LNCaP clone FGC (cell line): ENCODE results near the gene LARGE1.

ENCODE experiments used
- DNase-seq: peaks from one replicate; pipeline ENCODE4 v3.0.0-alpha.2; 2011; ENCODE audit warnings: low read depth
- H3K4me3 ChIP-seq: 2 replicates; pipeline ENCODE4 v1.5.1; 2011; ENCODE audit warnings: mild to moderate bottlenecking, low read depth, low read length, control low read depth
- TF ChIP-seq, protein P1 (sequence below): IDR thresholded peaks from 2 replicates; pipeline ENCODE4 v1.5.1; 2012; ENCODE audit warnings: mild to moderate bottlenecking; ENCODE audit not compliant: control insufficient read depth, insufficient read depth; ENCODE audit errors: extremely low read depth

The LARGE1 gene

DNA sequence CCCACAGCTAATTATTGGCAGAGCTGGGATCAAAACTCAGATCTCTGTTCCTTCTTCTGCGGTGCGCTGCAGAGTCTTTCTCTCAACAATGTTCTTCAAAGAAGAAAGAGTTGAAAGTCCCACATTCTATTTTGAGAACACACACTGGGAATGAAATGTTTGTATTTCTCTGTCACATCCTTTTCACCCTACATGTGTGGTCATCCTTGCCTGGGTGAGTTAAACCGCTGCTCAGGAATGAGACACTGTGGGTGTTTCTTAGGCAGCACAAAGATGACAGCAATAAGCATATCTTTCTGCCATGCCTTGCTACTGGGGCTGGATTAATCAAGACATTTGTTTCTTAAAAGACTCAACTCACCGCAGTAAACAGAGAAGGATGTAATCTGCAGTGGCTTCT is 222.6 kb downstream of the LARGE1 start:
- TF ChIP-seq, protein P1, sequence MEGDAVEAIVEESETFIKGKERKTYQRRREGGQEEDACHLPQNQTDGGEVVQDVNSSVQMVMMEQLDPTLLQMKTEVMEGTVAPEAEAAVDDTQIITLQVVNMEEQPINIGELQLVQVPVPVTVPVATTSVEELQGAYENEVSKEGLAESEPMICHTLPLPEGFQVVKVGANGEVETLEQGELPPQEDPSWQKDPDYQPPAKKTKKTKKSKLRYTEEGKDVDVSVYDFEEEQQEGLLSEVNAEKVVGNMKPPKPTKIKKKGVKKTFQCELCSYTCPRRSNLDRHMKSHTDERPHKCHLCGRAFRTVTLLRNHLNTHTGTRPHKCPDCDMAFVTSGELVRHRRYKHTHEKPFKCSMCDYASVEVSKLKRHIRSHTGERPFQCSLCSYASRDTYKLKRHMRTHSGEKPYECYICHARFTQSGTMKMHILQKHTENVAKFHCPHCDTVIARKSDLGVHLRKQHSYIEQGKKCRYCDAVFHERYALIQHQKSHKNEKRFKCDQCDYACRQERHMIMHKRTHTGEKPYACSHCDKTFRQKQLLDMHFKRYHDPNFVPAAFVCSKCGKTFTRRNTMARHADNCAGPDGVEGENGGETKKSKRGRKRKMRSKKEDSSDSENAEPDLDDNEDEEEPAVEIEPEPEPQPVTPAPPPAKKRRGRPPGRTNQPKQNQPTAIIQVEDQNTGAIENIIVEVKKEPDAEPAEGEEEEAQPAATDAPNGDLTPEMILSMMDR = no peak
- DNase-seq = no peak
- H3K4me3 ChIP-seq = no peak overlapping the region

DNA sequence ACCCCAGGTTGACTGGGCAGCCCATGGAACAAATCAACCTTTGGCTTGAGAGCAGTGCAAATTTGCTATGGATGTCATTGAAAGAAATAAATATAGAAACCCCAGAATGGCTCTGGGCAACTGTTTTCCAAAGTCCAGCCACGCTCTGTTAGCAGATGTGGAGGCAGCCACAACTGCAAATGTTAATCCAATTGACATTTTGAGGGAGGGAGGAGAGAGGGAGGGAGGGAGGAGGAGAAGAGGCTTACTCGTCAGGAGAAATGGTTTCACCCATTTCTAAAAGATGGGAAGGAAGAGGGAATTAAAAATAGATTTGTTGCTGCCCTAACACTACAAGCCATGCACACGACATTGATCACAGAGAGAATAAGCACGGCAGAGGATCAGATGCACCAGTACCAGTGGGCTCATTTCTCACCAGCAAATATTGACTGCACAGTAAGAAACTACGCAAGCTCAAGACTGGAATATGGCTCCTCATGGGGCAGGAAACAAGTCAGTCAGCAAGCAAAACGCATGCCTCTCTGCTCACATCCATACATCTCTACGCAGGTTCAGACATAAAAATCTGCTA is 229.1 kb downstream of the LARGE1 start:
- TF ChIP-seq, protein P1 = no peak
- H3K4me3 ChIP-seq = no peak overlapping the region
- no peak for DNase-seq

DNA sequence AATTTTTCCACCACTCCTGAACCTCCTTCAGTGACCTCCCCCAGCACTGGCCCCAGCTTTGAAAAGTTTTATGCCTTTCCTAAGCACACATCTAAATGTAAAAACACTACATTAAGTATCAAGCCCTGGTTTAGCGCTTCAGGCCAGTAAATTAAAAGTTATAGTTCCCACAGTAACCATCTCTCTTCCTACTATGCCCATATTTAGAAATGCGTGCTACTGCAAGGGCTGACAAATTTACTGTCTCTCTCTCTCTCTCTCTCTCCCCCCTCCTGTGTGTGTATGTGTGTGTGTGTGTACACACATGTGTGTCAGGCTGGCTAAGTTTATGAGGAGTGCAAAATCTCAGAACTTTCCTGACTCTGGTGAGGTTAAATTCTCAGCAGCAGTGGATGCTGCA is 231.4 kb downstream of the LARGE1 start:
- no peak for DNase-seq
- TF ChIP-seq, protein P1 = no peak
- H3K4me3 ChIP-seq = no peak overlapping the region

DNA sequence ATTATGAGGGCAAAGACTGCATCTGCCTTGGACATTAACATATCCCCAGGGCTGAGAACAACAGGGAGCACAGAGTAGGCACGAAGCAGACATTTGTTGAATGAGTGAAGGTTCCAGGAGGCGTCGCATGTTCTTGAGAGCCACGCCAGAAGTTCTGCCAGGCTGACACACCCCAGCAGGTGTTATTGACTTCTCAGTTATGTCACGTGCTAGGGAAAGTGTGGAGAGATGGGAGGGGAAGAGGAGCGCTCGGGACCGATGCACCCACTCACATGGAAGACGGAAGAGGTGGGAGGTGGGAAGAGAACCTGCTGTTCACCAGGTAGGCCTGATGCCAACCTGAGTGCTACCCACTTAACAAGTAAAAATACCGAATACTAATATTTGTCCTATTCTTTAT is 232.8 kb downstream of the LARGE1 start:
- no peak overlapping the region for H3K4me3 ChIP-seq
- DNase-seq = no peak
- TF ChIP-seq, protein P1 = no peak

DNA sequence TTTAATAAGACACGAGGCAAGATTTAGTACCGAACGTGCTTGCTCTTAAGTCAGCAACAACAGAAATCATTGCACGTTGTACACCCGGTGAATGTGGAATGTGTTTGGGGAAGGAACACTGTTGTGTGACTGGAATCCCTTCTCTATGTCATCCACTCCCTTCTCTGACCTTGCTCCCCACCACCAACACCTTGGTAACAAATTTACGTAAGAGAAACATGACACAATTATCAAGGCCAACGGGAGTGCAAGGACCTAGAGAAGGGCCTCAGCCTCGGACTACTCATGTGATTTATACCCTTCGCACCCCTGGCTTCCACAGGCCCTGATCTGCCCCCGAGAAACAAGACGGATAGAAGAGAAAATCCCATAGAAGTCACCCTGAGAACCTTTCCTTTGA is 236.2 kb downstream of the LARGE1 start:
- no peak overlapping the region for H3K4me3 ChIP-seq
- no peak for DNase-seq
- TF ChIP-seq, protein P1 = no peak

DNA sequence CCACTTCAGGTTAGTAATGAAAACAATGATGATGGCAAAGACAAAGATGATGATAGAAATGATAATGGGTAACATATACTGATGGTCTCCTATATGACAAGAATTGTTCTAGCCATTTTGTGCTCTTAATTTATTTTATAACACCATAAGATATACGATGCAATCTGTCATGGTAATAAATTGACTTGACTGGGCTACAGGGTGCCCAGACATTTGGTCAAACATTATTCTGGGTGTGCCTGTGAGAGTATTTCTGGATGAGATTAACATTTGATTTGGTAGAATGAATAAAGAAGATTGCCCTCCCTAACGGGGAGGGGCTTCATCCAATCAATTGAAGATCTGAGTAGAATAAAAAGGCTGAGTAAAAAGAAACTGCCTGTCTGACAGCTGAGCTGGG is 237.3 kb downstream of the LARGE1 start:
- no peak for DNase-seq
- H3K4me3 ChIP-seq = no peak overlapping the region
- TF ChIP-seq, protein P1 = no peak

DNA sequence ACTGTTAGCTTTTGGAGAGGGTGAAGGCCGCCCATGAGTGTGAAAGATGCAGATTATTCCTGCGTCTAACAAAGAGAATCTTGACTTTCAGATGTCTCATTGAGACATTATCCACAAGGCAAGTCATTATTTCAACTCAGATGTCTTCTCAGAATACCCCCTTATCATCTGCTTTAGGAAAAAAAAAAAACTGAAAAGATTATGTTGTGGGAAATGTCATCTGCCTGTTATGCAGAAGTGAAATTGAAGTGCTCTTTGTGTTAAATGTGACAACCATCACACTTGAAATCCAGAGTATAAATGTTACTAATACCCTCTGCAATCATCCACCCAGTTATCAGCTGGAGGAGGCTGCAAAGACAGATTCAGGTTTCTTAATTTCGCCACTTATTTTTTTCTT is 239.6 kb downstream of the LARGE1 start:
- TF ChIP-seq, protein P1 = no peak
- no peak overlapping the region for H3K4me3 ChIP-seq

More for the DNA sequence above, 239.6 kb downstream of the LARGE1 start:
- DNase-seq = no peak
